GM21367 (cell line): ENCODE measurements around the gene PTGIR.
A peak's percentile ranks its signal among the peaks of the same experiment; 100 is the strongest.

ENCODE experiments used
- ATAC-seq: cut with Tn5 transposase; IDR thresholded peaks from one replicate; pipeline ENCODE4 v1.9.1; 2021; ENCODE audit not compliant: unreplicated experiment

PTGIR gene

DNA sequence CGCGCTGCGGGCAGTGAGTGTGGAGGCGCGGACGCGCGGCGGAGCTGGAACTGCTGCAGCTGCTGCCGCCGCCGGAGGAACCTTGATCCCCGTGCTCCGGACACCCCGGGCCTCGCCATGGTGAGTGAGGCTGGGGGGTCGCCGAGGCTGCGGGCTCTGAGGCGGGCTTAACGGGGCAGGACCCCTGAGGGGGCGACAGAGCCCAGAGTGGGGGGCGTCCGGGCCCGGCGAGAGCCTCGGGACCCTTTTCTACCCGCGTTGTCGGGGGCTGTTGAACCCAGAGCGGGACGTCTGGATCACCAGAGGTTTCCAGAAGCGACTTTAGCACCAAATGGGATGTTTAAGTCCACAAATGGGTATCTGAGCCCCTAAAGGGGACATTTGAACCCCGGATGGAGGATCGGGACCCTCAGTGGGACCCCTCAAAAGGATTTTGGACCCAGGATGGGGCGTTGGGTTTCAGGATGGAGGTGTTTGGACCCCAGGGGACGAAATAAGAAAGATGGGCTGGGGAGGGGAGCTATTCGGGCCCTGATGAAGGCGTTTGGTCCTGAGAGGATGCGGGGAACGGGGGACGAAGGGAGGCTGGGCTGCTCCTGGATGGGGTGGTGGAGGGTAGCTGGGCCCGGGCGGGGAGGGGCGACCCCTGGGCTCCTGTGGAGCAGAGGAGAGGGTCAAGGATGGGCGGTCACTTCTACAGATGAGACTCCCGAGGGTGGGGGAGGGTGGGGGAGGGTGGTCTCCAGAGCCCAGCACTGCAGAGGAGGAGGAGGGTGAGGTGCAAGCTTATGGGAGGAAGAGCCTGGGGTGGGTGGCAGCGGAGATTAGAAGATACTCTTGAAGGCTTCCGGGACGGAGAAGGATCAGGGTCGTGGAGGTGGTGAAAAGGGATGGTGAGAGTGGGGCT lies 23.3 kb downstream of the PTGIR start, which contains the start of gene CALM3:
Gene CALM3, plus strand, starts transcription at position 13 of the 907 bp plus-strand sequence. Its CDS starts 105 bp downstream, at position 118.
- ATAC-seq: no peak

DNA sequence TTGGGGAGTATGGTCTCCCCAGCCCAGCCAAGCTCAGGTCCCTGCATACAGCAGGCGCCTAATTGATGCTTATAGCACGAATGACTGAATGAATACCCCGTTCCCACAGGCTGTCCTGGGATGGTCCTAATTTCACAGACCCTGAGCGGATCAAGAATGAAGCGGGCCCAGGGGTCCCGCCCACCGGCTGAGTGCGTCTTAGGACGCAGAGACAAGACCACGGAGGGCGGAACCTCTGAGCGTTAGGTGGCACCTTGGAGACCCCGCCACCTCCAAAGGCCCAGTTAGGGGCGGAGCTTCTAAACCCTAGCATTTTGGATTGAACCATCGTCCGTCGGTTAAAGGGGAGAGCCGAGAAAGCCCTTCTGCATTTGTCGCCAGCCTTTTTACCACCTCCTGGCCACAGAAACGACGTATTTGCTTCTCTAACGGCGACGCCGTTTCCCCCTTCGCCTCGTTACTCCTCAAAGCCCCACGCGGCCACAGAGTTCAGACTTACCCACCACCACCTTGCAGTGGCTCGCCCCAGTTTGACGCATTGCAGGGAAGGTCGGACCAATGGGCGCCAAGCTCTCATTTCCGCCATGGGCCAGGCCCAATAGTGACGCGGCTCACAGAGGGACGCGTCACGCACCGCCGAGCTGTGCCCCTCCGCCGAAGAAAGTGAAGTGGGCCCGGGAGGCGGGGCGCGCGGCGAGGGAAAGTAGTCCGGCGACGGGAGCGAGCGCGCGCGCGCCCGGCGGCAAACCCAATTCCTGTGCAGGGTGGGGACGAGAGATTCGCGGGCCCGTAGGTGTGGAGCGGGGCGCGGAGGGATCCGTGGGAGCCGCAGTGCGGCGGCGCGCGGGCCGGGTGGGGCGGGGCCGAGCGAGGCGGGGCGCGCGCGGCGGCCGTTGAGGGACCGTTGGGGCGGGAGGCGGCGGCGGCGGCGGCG lies 24.2 kb downstream of the PTGIR start:
- ATAC-seq: peak; percentile 66

- ATAC-seq: no peak
Measured at GRCh38 chr19:46599716-46600373, 25.0 kb downstream of the PTGIR start.

DNA sequence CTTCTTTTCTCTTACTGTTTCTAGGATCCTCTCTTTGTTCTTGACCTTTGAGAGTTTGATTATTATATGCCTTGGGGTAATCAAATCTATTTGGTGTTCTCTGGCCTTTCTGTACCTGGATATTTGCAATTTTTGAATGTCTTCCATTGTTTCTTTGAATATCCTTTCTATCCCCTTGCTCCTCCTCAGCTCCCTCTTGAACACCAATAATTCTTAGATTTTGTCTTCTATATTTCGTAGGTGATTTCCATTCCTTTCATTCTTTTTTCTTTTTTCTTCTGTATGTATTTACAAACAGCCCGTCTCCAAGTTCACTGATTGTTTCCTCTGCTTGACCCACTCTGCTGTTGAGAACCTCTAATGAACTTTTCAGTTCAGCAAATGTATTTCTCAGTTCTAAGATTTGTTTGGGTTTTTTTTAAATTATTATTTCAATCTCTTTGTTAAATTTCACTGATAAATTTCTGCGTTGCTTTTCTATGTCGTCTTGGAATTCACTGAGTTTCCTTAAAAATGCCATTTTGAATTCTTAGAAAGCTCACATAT lies 26.4 kb downstream of the PTGIR start:
- no peak for ATAC-seq

- no peak for ATAC-seq
Measured at GRCh38 chr19:46596008-46596407, 28.9 kb downstream of the PTGIR start.

DNA sequence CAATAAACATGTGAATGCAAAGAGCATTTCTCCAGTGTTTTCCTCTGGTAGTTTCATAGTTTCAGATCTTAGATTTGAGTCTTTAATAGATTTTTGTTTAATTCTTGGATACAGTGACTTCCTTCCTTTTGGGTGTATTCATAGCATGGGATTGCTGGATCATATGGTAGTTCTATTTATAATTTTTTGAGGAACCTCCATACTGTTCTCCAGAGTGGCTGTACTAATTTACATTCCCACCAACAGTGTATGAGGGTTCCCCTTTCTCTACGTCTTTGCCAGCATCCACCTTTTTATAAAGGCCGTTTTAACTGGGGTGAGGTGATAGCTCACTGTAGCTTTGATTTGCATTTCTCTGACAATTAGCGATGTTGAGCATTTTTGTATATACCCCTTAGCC lies 33.0 kb downstream of the PTGIR start:
- no peak for ATAC-seq

GRCh38 chr19:46591254-46591653 lies 33.6 kb downstream of the PTGIR start:
- ATAC-seq: no peak

DNA sequence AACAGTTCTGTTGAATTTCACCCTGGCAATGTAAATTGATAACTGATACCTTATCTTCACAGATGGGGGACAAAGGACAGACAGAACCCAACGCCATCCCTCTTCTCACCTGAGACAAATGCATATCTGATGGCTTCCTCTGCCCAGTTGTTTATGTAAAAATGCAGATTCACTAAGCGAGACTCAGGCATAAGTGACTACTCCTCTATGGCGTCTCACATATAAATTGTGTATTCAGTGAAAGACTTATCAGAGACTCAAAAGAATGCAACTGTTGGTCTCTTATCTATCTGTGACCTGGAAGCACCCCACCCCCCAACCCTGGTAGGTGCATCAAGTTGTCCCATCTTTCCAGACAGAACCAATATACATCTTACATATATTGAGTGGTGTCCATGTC lies 37.0 kb downstream of the PTGIR start:
- no peak for ATAC-seq

- ATAC-seq: no peak
Measured at GRCh38 chr19:46586294-46586693, 38.6 kb downstream of the PTGIR start.

- no peak for ATAC-seq
Measured at GRCh38 chr19:46585539-46585938, 39.4 kb downstream of the PTGIR start.

DNA sequence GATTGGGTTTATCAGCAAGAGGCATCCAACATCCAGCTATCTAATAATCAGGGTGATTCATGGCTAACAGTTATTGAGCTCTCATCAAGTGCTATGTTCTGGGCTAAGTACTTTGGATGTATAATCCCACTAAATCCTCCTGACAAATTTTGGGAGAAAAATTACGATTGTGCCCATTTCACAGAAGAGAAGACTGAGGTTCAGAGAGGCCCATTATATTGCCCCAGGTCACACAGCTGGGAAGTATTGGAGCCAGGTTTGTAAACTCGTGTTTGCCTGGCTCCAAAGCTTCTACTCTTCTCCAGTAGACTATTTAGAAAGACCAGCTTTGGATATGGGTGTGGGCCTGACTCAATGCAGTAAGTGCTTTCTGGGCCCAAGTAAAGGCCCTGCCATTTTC lies 44.6 kb downstream of the PTGIR start:
- no peak for ATAC-seq

DNA sequence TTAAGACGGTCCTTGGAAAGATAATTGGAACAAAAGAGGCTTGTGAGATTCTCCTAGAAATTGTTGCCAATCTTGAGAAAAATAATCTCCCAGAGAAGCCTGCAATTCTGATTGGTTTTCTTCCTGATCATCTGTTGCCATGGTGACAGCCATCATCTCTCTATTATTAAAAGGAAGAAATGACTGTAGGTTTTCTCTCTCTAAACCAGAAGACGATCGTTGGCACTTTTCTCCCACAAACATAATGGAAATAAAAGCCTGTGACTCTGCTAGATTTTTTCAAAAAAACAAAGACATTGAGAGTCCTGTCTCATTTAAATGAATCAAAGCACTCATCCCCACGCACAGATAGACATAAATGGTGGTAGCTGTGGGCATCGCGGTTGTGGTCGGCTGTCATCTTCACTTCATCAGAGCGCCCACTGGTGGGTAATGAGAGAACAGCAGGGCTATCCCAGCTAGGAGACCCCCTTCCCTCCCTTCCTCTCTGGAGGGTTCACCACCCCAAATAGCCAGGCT lies 45.5 kb downstream of the PTGIR start:
- no peak for ATAC-seq

- ATAC-seq: no peak
Measured at GRCh38 chr19:46578450-46578849, 46.4 kb downstream of the PTGIR start.

DNA sequence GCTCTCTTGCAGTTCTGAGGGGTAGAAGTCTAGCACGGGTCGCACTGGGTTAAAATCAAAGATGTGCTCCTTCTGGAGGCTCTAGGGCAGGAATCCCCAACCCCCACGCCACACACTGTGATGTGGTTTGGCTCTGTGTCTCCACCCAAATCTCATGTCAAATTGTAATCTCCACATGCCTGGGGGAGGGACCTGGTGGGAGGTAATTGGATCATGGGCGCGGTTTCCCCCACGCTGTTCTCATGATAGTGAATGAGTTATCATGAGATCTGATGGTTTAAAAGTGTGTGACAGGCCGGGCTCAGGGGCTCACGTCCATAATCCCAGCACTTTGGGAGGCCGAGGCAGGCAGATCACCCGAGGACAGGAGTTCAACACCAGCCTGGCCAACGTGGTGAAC lies 50.4 kb downstream of the PTGIR start:
- no peak for ATAC-seq

- ATAC-seq: no peak
Measured at GRCh38 chr19:46573679-46574498, 51.0 kb downstream of the PTGIR start.

DNA sequence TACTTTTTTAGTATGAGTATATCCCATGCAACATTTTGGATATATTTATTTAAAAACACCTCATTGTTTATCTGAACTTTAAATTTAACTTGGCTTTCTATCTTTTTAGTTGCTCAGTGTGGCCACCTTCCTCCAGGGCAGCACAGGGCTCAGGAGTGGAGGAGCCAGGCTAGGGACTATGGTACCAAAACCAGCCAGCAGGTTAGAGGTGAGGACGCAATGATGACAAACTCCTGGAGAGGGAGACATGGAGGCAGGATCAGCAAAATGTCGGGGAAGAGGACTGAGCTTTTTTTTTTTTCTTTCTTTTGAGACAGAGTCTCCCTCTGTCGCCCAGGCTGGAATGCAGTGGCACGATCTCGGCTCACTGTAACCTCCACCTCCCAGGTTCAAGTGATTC lies 53.4 kb downstream of the PTGIR start:
- ATAC-seq: no peak
